Right cardiac atrium (tissue), 5 donors: ENCODE measurements around the gene NCOR2. TPM values are rescaled to one million over a fixed set of nuclear protein-coding genes. Genes with fewer than 3 reads are reported as not detected.

Experiments used
- ATAC-seq, 2 donors: fragments of 200-7000 bp; cut with Tn5 transposase; one replicate each; pipeline versions ENCODE4 v1.8.0 to v1.9.1; 2020; ENCODE audit warnings: moderate library complexity in 2 of 2, mild to moderate bottlenecking in 1 of 2
- DNase-seq, 3 donors: peaks; one replicate each; pipeline ENCODE4 v3.0.0-alpha.2; 2020
- H3K27ac ChIP-seq: one replicate; pipeline ENCODE4 v1.5.1; 2013; ENCODE audit warnings: mild to moderate bottlenecking, low read length, control low read depth, moderate library complexity
- H3K27me3 ChIP-seq: one replicate; pipeline ENCODE4 v1.6.1; 2013; ENCODE audit not compliant: control insufficient read depth, insufficient read depth
- H3K4me1 ChIP-seq: one replicate; pipeline ENCODE4 v1.6.1; 2013; ENCODE audit warnings: low read length; ENCODE audit not compliant: control insufficient read depth, insufficient read depth
- H3K4me3 ChIP-seq: one replicate; pipeline ENCODE4 v1.5.1; 2013; ENCODE audit warnings: low read length, control low read depth
- H3K9me3 ChIP-seq: one replicate; pipeline ENCODE4 v1.6.1; 2013; ENCODE audit warnings: low read length; ENCODE audit not compliant: control insufficient read depth
- WGBS: extraction: QIAGEN DNeasy Blood & Tissue Kit; methylation state at CpG from one replicate; pipeline ENCODE4 v1.1.7; 2013; 5-methylcytosine and 5-hydroxymethylcytosine counted together
- intact Hi-C, 4 donors: fragments of 100-400 bp; cut with DNase I; formaldehyde crosslinking; loops; one replicate each; pipeline versions ENCODE4 v1.11.0 to v1.14.0; 2022 to 2023
- long read RNA-seq, 4 donors: library from polyadenylated mRNA; unstranded; transcript quantifications; one replicate each; pipeline ENCODE4 v2.0.0, GENCODE V29; 2020 to 2021
- polyA plus RNA-seq: library from polyadenylated mRNA; stranded (reverse); fragments of 200-250 nt; gene quantifications from one replicate; pipeline ENCODE4 v1.2.3, GENCODE V29; 2013
- total RNA-seq, 4 donors: library from RNA; stranded (reverse); fragmentation: NEBNext Ultra II Directional; extraction: Animal tissue kit (Norgen Biotek cat#: 25700); gene quantifications; one replicate each; pipeline ENCODE4 v1.2.1, GENCODE V29; 2021
- donor health status: healthy with polysubstance abuse.
- donor health status: DM: no; HTN: yes; CAD: no.
- donor health status: DM: no; HTN: no; CAD: no.
- donor health status: DM: no; HTN: yes; CAD: no; lungs with severe emphysema.
- donor health status: DM: yes; HTN: yes; CAD: no.

Gene NCOR2
- 100 to 1,000 TPM; 137 to 166 (median 146) TPM for total RNA-seq
- 66.4 TPM for polyA plus RNA-seq
- long read RNA-seq, donor 1, partial matches to known transcripts, result 115 of 196 reads
- long read RNA-seq, donor 1, other reads (novel, unspliced or antisense), result 80 of 196 reads
- long read RNA-seq, donor 2, partial matches to known transcripts, result 24 of 47 reads
- long read RNA-seq, donor 2, other reads (novel, unspliced or antisense), result 23 of 47 reads
- long read RNA-seq, donor 3, partial matches to known transcripts, result 31 of 54 reads
- long read RNA-seq, donor 3, other reads (novel, unspliced or antisense), result 22 of 54 reads
- long read RNA-seq, donor 4, partial matches to known transcripts, result 40 of 60 reads
- long read RNA-seq, donor 4, other reads (novel, unspliced or antisense), result 20 of 60 reads

GRCh38 chr12:124566997-124567672 is at the start of gene NCOR2:
NCOR2 (minus strand) TSS chr12:124567612; CDS start chr12:124495251, 72,361 bp downstream.
- intact Hi-C loops, result loop anchor here (5.0 to 10.0 kb wide), 8 partner anchors 50 to 200 kb away; no protein-coding TSS in a partner anchor
- Histone ChIP-seq H3K27me3 (no peaks in the 10 kb centered on the region), H3K4me3 (peak within 1 kb of the TSS; percentile 84), H3K4me1 (peaks cover 11% of the 10 kb centered on the region), H3K27ac (peak within 1 kb of the TSS; percentile 89), H3K9me3 (no peaks in the 10 kb centered on the region)
- WGBS, result under 1% methylated on average over 101 of the region's 106 CpGs
- DNase-seq (peak in 2 of 3 donors; percentile 78 to 83), ATAC-seq (peak; percentile 1 to 3)

GRCh38 chr12:124616394-124617221 is 49.2 kb upstream of the NCOR2 start:
- 77% methylated on average over 20 of the region's 20 CpGs for WGBS
- Histone ChIP-seq H3K4me3 (no peak overlapping the region), H3K27ac (no peak overlapping the region), H3K9me3 (no peaks in the 10 kb centered on the region), H3K4me1 (peaks cover 1% of the 10 kb centered on the region), H3K27me3 (no peaks in the 10 kb centered on the region)
- DNase-seq (no peak), ATAC-seq (no peak)
- intact Hi-C loops, result no loop called here

- no peaks in the 10 kb centered on the region for H3K4me1 ChIP-seq
- ATAC-seq (no peak), DNase-seq (no peak)
- no peak overlapping the region for H3K27ac ChIP-seq
- 94% methylated on average over 6 of the region's 6 CpGs for WGBS
- H3K27me3 ChIP-seq, result no peaks in the 10 kb centered on the region
- intact Hi-C loops, result no loop called here
- no peak overlapping the region for H3K4me3 ChIP-seq
- H3K9me3 ChIP-seq, result no peaks in the 10 kb centered on the region
Observed at GRCh38 chr12:124614512-124615292, 47.3 kb upstream of the NCOR2 start.

- intact Hi-C loops, result no loop called here
- WGBS, result 64% methylated on average over 3 of the region's 3 CpGs
- Histone ChIP-seq H3K9me3 (no peaks in the 10 kb centered on the region), H3K27me3 (no peaks in the 10 kb centered on the region), H3K27ac (no peak overlapping the region), H3K4me3 (no peak overlapping the region), H3K4me1 (peaks cover 1% of the 10 kb centered on the region)
- ATAC-seq, result no peak
- no peak for DNase-seq
Observed at GRCh38 chr12:124613151-124613585, 45.8 kb upstream of the NCOR2 start.

GRCh38 chr12:124612410-124612680 is 44.9 kb upstream of the NCOR2 start:
- DNase-seq (no peak), ATAC-seq (no peak)
- Histone ChIP-seq H3K4me1 (peaks cover 1% of the 10 kb centered on the region), H3K4me3 (no peak overlapping the region), H3K27me3 (no peaks in the 10 kb centered on the region), H3K27ac (no peak overlapping the region), H3K9me3 (no peaks in the 10 kb centered on the region)
- intact Hi-C loops, result no loop called here
- WGBS, result 93% methylated on average over 4 of the region's 4 CpGs

GRCh38 chr12:124611559-124612409 is 44.4 kb upstream of the NCOR2 start:
- 94% methylated on average over 15 of the region's 15 CpGs for WGBS
- Histone ChIP-seq H3K27me3 (no peaks in the 10 kb centered on the region), H3K4me3 (no peak overlapping the region), H3K27ac (no peak overlapping the region), H3K9me3 (no peaks in the 10 kb centered on the region), H3K4me1 (peaks cover 1% of the 10 kb centered on the region)
- intact Hi-C loops, result no loop called here
- DNase-seq, result peak in 1 of 3 donors; percentile 36
- ATAC-seq, result no peak

- 89% methylated on average over 23 of the region's 23 CpGs for WGBS
- no peak overlapping the region for H3K27ac ChIP-seq
- peaks cover 1% of the 10 kb centered on the region for H3K4me1 ChIP-seq
- H3K27me3 ChIP-seq, result no peaks in the 10 kb centered on the region
- DNase-seq (peak in 1 of 3 donors; percentile 41), ATAC-seq (no peak)
- no peaks in the 10 kb centered on the region for H3K9me3 ChIP-seq
- intact Hi-C loops, result no loop called here
- H3K4me3 ChIP-seq, result no peak overlapping the region
Observed at GRCh38 chr12:124610629-124611558, 43.5 kb upstream of the NCOR2 start.

- intact Hi-C loops, result no loop called here
- ATAC-seq (no peak), DNase-seq (no peak)
- Histone ChIP-seq H3K9me3 (no peaks in the 10 kb centered on the region), H3K4me3 (no peak overlapping the region), H3K27me3 (no peaks in the 10 kb centered on the region), H3K27ac (no peak overlapping the region), H3K4me1 (peaks cover 1% of the 10 kb centered on the region)
- 86% methylated on average over 9 of the region's 9 CpGs for WGBS
Observed at GRCh38 chr12:124610021-124610612, 42.7 kb upstream of the NCOR2 start.
